HG03066 (cell line): ENCODE measurements around the gene TGFB1I1.

Experiments used
- ATAC-seq: cut with Tn5 transposase; IDR thresholded peaks from one replicate; pipeline ENCODE4 v1.9.1; 2021; ENCODE audit warnings: low read depth; ENCODE audit not compliant: unreplicated experiment

TGFB1I1 gene

GRCh38 chr16:31451681-31452351 is 20.1 kb upstream of the TGFB1I1 start:
- ATAC-seq, result no peak

GRCh38 chr16:31452631-31453106 is 19.3 kb upstream of the TGFB1I1 start:
- ATAC-seq, result no peak

GRCh38 chr16:31453255-31454204 is 18.4 kb upstream of the TGFB1I1 start:
- ATAC-seq, result no peak

- ATAC-seq, result no peak
Observed at GRCh38 chr16:31455601-31456314, 16.2 kb upstream of the TGFB1I1 start.

- no peak for ATAC-seq
Observed at GRCh38 chr16:31456988-31457360, 15.0 kb upstream of the TGFB1I1 start.

- ATAC-seq, result no peak
Observed at GRCh38 chr16:31458073-31458843, 13.7 kb upstream of the TGFB1I1 start.

- peak; percentile 75 for ATAC-seq
Observed at GRCh38 chr16:31458844-31459686, 12.9 kb upstream of the TGFB1I1 start, which contains the start of gene ARMC5. Gene ARMC5, plus strand, starts transcription at chr16:31459501. Its CDS starts 24 bp downstream, at chr16:31459525.

- peak; percentile 55 for ATAC-seq
Observed at GRCh38 chr16:31459687-31460581, 12.0 kb upstream of the TGFB1I1 start.

GRCh38 chr16:31460582-31461002 is 11.4 kb upstream of the TGFB1I1 start:
- ATAC-seq, result no peak

- ATAC-seq, result no peak
Observed at GRCh38 chr16:31461201-31461920, 10.6 kb upstream of the TGFB1I1 start.

GRCh38 chr16:31461921-31462804 is 9.8 kb upstream of the TGFB1I1 start:
- no peak for ATAC-seq

GRCh38 chr16:31464348-31464769 is 7.6 kb upstream of the TGFB1I1 start:
- ATAC-seq, result no peak

- ATAC-seq, result no peak
Observed at GRCh38 chr16:31464781-31465260, 7.1 kb upstream of the TGFB1I1 start.

- no peak for ATAC-seq
Observed at GRCh38 chr16:31465788-31466370, 6.1 kb upstream of the TGFB1I1 start.

- no peak for ATAC-seq
Observed at GRCh38 chr16:31466381-31466841, 5.5 kb upstream of the TGFB1I1 start.
